CD14-positive monocyte (primary cell): Measurements from ENCODE around the gene CACNG6. TPM values are rescaled to one million over a fixed set of nuclear protein-coding genes. Genes with fewer than 3 reads are reported as not detected.

Experiments used
- DNase-seq, 3 donors: peaks; one replicate each; pipeline ENCODE4 v3.0.0-alpha.2; 2011 to 2022
- H2AFZ ChIP-seq: 2 replicates; pipeline ENCODE4 v1.6.0; 2012; ENCODE audit warnings: mild to moderate bottlenecking, low read depth, low read length, inconsistent platforms; ENCODE audit not compliant: insufficient read depth, poor library complexity, severe bottlenecking
- H3K27ac ChIP-seq, 2 donors: 1 replicate in 1 of 2; 2 replicates in 1 of 2; pipeline ENCODE4 v1.5.1; 2012 to 2013; ENCODE audit warnings: low read length in 2 of 2, control low read depth in 1 of 2, inconsistent platforms in 1 of 2, low read depth in 1 of 2, mild to moderate bottlenecking in 1 of 2
- H3K27me3 ChIP-seq, 2 donors: one replicate each; pipeline versions ENCODE4 v1.6.0 to v1.6.1; 2011 to 2013; ENCODE audit warnings: low read length in 2 of 2; ENCODE audit not compliant: control insufficient read depth in 2 of 2, insufficient read depth in 2 of 2
- H3K36me3 ChIP-seq, 2 donors: replicated peaks in 1 of 2; 1 replicate in 1 of 2; 2 replicates in 1 of 2; pipeline versions ENCODE4 v1.5.1 to v1.6.1; 2012 to 2013; ENCODE audit warnings: low read length in 2 of 2, control low read depth in 1 of 2, inconsistent platforms in 1 of 2, mild to moderate bottlenecking in 1 of 2; ENCODE audit not compliant: insufficient read depth in 2 of 2, control insufficient read depth in 1 of 2
- H3K4me1 ChIP-seq, 2 donors: 1 replicate in 1 of 2; 2 replicates in 1 of 2; pipeline versions ENCODE4 v1.5.1 to v1.6.1; 2012 to 2013; ENCODE audit warnings: low read length in 2 of 2, control low read depth in 1 of 2, inconsistent platforms in 1 of 2, mild to moderate bottlenecking in 1 of 2, moderate library complexity in 1 of 2; ENCODE audit not compliant: insufficient read depth in 2 of 2, control insufficient read depth in 1 of 2
- H3K4me2 ChIP-seq: replicated peaks from 2 replicates; pipeline ENCODE3; 2012; ENCODE audit warnings: low read length, moderate library complexity, mild to moderate bottlenecking; ENCODE audit not compliant: poor library complexity, severe bottlenecking; ENCODE audit errors: extremely low read depth
- H3K4me3 ChIP-seq, 3 experiments: fragments of 200-600 bp in 1 of 3; sonication (generic) in 1 of 3; replicated peaks in 1 of 3; 1 replicate in 2 of 3; 2 replicates in 1 of 3; pipeline ENCODE4 v1.5.1; 2011 to 2013; ENCODE audit warnings: low read length in 3 of 3, mild to moderate bottlenecking in 3 of 3, control low read depth in 2 of 3, low read depth in 2 of 3, inconsistent platforms in 1 of 3, moderate library complexity in 1 of 3
- H3K79me2 ChIP-seq: 2 replicates; pipeline ENCODE4 v1.6.0; 2012; ENCODE audit warnings: mild to moderate bottlenecking, control low read depth, inconsistent platforms, low read length, moderate library complexity; ENCODE audit not compliant: insufficient read depth
- H3K9ac ChIP-seq: 2 replicates; pipeline ENCODE4 v1.6.0; 2017; ENCODE audit warnings: low read length, mild to moderate bottlenecking; ENCODE audit not compliant: insufficient read depth, poor library complexity, severe bottlenecking
- H3K9me3 ChIP-seq, 2 donors: replicated peaks in 1 of 2; 1 replicate in 1 of 2; 2 replicates in 1 of 2; pipeline versions ENCODE4 v1.5.1 to v1.6.1; 2012 to 2013; ENCODE audit warnings: low read length in 2 of 2, control low read depth in 1 of 2; ENCODE audit not compliant: control insufficient read depth in 1 of 2, insufficient read depth in 1 of 2
- H4K20me1 ChIP-seq: 2 replicates; pipeline ENCODE4 v1.6.0; 2012; ENCODE audit warnings: mild to moderate bottlenecking, low read length, control low read depth, moderate library complexity; ENCODE audit not compliant: insufficient read depth
- H3K27ac Mint-ChIP-seq, 7 donors: one replicate each; pipeline ENCODE4 v1.8.0; 2020; ENCODE audit warnings: mild to moderate bottlenecking in 7 of 7, mixed read lengths in 7 of 7, moderate library complexity in 6 of 7, inconsistent platforms in 2 of 7
- H3K27me3 Mint-ChIP-seq, 3 donors: one replicate each; pipeline ENCODE4 v1.8.0; 2021 to 2022; ENCODE audit warnings: low read depth in 3 of 3, mild to moderate bottlenecking in 3 of 3, mixed read lengths in 3 of 3, moderate library complexity in 3 of 3, inconsistent platforms in 1 of 3
- H3K36me3 Mint-ChIP-seq, 2 donors: one replicate each; pipeline ENCODE4 v1.8.0; 2020; ENCODE audit warnings: mixed read lengths in 2 of 2, inconsistent platforms in 1 of 2, mild to moderate bottlenecking in 1 of 2
- H3K4me1 Mint-ChIP-seq: one replicate; pipeline ENCODE4 v1.8.0; 2020; ENCODE audit warnings: mild to moderate bottlenecking, mixed read lengths
- H3K4me3 Mint-ChIP-seq, 2 donors: one replicate each; pipeline ENCODE4 v1.8.0; 2020; ENCODE audit warnings: mild to moderate bottlenecking in 2 of 2, mixed read lengths in 2 of 2, moderate library complexity in 1 of 2
- H3K9me3 Mint-ChIP-seq, 7 donors: one replicate each; pipeline ENCODE4 v1.8.0; 2020 to 2022; ENCODE audit warnings: mixed read lengths in 7 of 7, mild to moderate bottlenecking in 6 of 7, moderate library complexity in 6 of 7, inconsistent platforms in 2 of 7
- WGBS: methylation state at CpG from one replicate; pipeline ENCODE4 v1.1.5; 2013; ENCODE audit warnings: missing lambda C conversion rate; ENCODE audit not compliant: insufficient coverage; 5-methylcytosine and 5-hydroxymethylcytosine counted together
- intact Hi-C, 2 donors: fragments of 100-400 bp; cut with micrococcal nuclease; formaldehyde crosslinking; loops; one replicate each; pipeline versions ENCODE4 v1.15.0 to v1.15.1; 2023
- polyA plus RNA-seq, 3 donors: library from polyadenylated mRNA; depleted of rRNA in 1 of 3; unstranded in 2 of 3; stranded (reverse) in 1 of 3; fragments of 300-500 nt in 2 of 3; fragments of >200 nt in 1 of 3; fragmentation: Illumina TruSeq in 2 of 3; gene quantifications; 1 replicate in 2 of 3; 2 replicates in 1 of 3; pipeline ENCODE4 v1.2.3, GENCODE V29; 2012 to 2021
- TF ChIP-seq, protein P1 (sequence below): fragments of 200-600 bp; IDR thresholded peaks from one replicate; pipeline ENCODE4 v1.8.0; 2022; ENCODE audit warnings: antibody characterized with exemption, mild to moderate bottlenecking

The CACNG6 gene
- polyA plus RNA-seq, 3 donors: 0.08 to 0.18 TPM; not detected in 1

DNA sequence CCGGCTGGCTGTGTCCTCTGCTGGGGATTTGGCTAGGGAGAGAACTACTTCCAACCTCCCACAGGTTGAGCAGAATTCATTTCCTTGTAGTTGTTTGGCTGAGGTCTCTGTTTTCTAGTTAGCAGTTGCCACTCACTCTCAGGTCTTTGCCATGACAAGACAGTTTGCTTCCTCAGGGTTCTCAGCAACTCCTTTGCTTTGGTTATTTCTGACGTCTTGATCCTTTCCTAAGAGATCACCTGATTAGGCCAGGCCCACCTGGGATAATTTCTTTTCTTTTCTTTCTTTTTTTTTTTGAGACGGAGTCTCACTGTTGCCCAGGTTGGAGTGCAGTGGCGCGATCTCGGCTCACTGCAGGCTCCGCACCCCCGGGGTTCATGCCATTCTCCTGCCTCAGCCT lies 38.1 kb upstream of the CACNG6 start:
- H4K20me1 ChIP-seq: no peaks in the 10 kb centered on the region
- peaks cover 22 to 41% of the 10 kb centered on the region in 2 donors for H3K27me3 ChIP-seq
- H3K36me3 Mint-ChIP-seq: no peaks in the 10 kb centered on the region
- H3K4me2 ChIP-seq: no peak overlapping the region
- H3K9me3 ChIP-seq: peaks cover 0 to 12% of the 10 kb centered on the region in 2 donors
- H2AFZ ChIP-seq: no peak overlapping the region
- H3K79me2 ChIP-seq: no peaks in the 10 kb centered on the region
- H3K4me1 ChIP-seq: no peaks in the 10 kb centered on the region
- H3K4me3 ChIP-seq: no peak overlapping the region
- peak overlapping the region in 1 of 7 donors; percentile 66 for H3K27ac Mint-ChIP-seq
- H3K9ac ChIP-seq: no peak overlapping the region
- TF ChIP-seq, protein P1, sequence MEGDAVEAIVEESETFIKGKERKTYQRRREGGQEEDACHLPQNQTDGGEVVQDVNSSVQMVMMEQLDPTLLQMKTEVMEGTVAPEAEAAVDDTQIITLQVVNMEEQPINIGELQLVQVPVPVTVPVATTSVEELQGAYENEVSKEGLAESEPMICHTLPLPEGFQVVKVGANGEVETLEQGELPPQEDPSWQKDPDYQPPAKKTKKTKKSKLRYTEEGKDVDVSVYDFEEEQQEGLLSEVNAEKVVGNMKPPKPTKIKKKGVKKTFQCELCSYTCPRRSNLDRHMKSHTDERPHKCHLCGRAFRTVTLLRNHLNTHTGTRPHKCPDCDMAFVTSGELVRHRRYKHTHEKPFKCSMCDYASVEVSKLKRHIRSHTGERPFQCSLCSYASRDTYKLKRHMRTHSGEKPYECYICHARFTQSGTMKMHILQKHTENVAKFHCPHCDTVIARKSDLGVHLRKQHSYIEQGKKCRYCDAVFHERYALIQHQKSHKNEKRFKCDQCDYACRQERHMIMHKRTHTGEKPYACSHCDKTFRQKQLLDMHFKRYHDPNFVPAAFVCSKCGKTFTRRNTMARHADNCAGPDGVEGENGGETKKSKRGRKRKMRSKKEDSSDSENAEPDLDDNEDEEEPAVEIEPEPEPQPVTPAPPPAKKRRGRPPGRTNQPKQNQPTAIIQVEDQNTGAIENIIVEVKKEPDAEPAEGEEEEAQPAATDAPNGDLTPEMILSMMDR: no peak
- peaks cover 0 to 8% (median 5%) of the 10 kb centered on the region in 7 donors for H3K9me3 Mint-ChIP-seq
- no peaks in the 10 kb centered on the region for H3K36me3 ChIP-seq
- H3K27me3 Mint-ChIP-seq: peaks cover 35 to 62% (median 52%) of the 10 kb centered on the region in 3 donors
- WGBS: 84% methylated on average over 6 of the region's 8 CpGs
- H3K27ac ChIP-seq: no peak overlapping the region
- H3K4me1 Mint-ChIP-seq: peaks cover 7% of the 10 kb centered on the region
- DNase-seq: no peak
- no peak overlapping the region for H3K4me3 Mint-ChIP-seq
- intact Hi-C loops: no loop called here

DNA sequence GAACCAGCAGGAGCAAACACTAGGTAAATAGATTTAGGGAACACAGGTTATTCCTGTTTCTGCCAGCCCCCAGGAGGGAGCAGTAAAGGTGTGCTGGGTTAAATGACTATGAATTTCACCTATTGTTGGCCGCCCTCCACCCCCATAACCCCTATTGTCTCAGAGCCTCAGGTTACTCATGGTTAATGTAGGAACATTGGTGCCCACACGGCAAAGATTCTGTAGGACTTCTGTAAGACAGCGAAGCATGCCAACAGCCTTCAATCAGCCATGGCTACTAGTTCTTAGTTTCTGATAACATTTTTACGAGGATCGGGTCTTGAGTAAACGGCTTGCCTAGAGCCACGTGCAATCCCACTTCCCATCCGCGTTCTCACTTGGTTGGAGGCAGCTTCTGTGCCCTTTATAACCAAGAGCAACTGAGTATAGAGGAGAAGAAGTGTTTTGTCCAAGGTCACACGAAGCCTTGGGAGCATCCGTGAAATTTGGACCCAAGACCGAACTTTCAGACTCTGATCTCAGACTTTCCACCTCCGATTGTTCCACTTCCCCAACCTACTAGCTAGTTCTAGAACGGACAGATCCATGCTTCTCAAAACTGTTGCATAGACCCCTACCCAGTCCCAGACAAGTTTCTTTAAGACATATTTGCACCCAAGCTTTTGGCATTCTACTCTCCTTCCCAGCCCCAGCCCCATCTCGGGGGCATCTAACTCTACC lies 33.8 kb upstream of the CACNG6 start:
- no peaks in the 10 kb centered on the region for H4K20me1 ChIP-seq
- no peak overlapping the region for H3K27ac ChIP-seq
- H3K9ac ChIP-seq: no peak overlapping the region
- TF ChIP-seq, protein P1: no peak
- peak overlapping the region in 1 of 7 donors; percentile 63 for H3K27ac Mint-ChIP-seq
- no peaks in the 10 kb centered on the region for H3K79me2 ChIP-seq
- H3K9me3 ChIP-seq: peaks cover 0 to 16% of the 10 kb centered on the region in 2 donors
- H3K4me2 ChIP-seq: no peak overlapping the region
- H3K9me3 Mint-ChIP-seq: peaks cover 0 to 25% (median 12%) of the 10 kb centered on the region in 7 donors
- no peak overlapping the region for H2AFZ ChIP-seq
- peaks cover 62 to 80% (median 74%) of the 10 kb centered on the region in 3 donors for H3K27me3 Mint-ChIP-seq
- H3K4me1 ChIP-seq: peaks cover 0 to 7% of the 10 kb centered on the region in 2 donors
- no peaks in the 10 kb centered on the region for H3K36me3 ChIP-seq
- intact Hi-C loops: no loop called here
- peak overlapping the region in 1 of 2 donors; percentile 77 for H3K4me3 Mint-ChIP-seq
- H3K36me3 Mint-ChIP-seq: peaks cover 5 to 6% of the 10 kb centered on the region in 2 donors
- no peak overlapping the region for H3K4me3 ChIP-seq
- no peak for DNase-seq
- H3K27me3 ChIP-seq: peaks cover 58 to 69% of the 10 kb centered on the region in 2 donors
- 2% methylated on average over 4 of the region's 15 CpGs for WGBS
- H3K4me1 Mint-ChIP-seq: peaks cover 11% of the 10 kb centered on the region
